ENCODE results near the gene URB1.

The URB1 gene

GRCh38 chr21:32382108-32382644 is 10.6 kb downstream of the URB1 start:
- Histone ChIP-seq H3K27ac (ENCODE audit: extremely low read depth, low read depth, low read length) (no peak overlapping the region), H3K9me3 (ENCODE audit: control insufficient read depth, insufficient read depth, low read depth, low read length) (no peaks in the 10 kb centered on the region), H3K36me3 (ENCODE audit: control insufficient read depth in 2 of 2, insufficient read depth in 1 of 2, low read length in 2 of 2) (peaks cover 26 to 87% of the 10 kb centered on the region in 2 experiments), H3K4me3 (ENCODE audit: low read depth, low read length) (no peak overlapping the region), H3K4me1 (ENCODE audit: control insufficient read depth, insufficient read depth, low read length) (no peaks in the 10 kb centered on the region)
- ChIA-PET CTCF (interaction anchor here (1.1 to 1.2 kb wide), 2 partner anchors 20 to 219 kb away, joined by 3 to 4 read pairs; no protein-coding TSS in a partner anchor), POLR2A (no interaction called here)
- TF ChIP-seq ZBTB49 (tag by site-specific recombination; IDR thresholded peaks at IDR 0.05; ENCODE audit: low read depth) (no peak), ZNF24 (tag by site-specific recombination; IDR thresholded peaks at IDR 0.05) (no peak), ZNF785 (tag by site-specific recombination; IDR thresholded peaks at IDR 0.05) (no peak), ZFP3 (tag by site-specific recombination; IDR thresholded peaks at IDR 0.05; ENCODE audit: low read depth) (no peak), ZNF16 (tag by site-specific recombination; IDR thresholded peaks at IDR 0.05; ENCODE audit: low read depth) (no peak), ZNF26 (tag by site-specific recombination; IDR thresholded peaks at IDR 0.05) (no peak), ZNF707 (tag by site-specific recombination; IDR thresholded peaks at IDR 0.05) (no peak), ZBTB26 (tag by site-specific recombination; optimal IDR thresholded peaks at IDR 0.05) (no peak), PRDM2 (tag by site-specific recombination; IDR thresholded peaks at IDR 0.05; ENCODE audit: borderline replicate concordance) (no peak), ZFHX2 (tag by site-specific recombination; conservative IDR thresholded peaks at IDR 0.05) (no peak), ZNF521 (tag by site-specific recombination; IDR thresholded peaks at IDR 0.05) (no peak), ZNF423 (tag by site-specific recombination; IDR thresholded peaks at IDR 0.05) (no peak), ZNF777 (tag by site-specific recombination; IDR thresholded peaks at IDR 0.05; ENCODE audit: borderline replicate concordance) (no peak), ZBTB44 (tag by site-specific recombination; IDR thresholded peaks at IDR 0.05) (no peak), ZNF558 (tag by site-specific recombination; IDR thresholded peaks at IDR 0.05) (no peak), SALL2 (tag by site-specific recombination; IDR thresholded peaks at IDR 0.05; ENCODE audit: borderline replicate concordance) (no peak)

Data from HEK293 (cell line).